GM18951 (cell line): ENCODE results near the gene DUSP10.

ENCODE experiments used
- POLR2A ChIP-seq: IDR thresholded peaks from 4 replicates; pipeline ENCODE4 v1.6.1; 2011; ENCODE audit warnings: mild to moderate bottlenecking; ENCODE audit not compliant: insufficient read length, insufficient read depth; ENCODE audit errors: extremely low read depth
- in situ Hi-C: fragments of 300-500 bp; cut with MboI; formaldehyde crosslinking; loops from one replicate; pipeline ENCODE4 v1.12.0; 2022; ENCODE audit warnings: low sequenced_read_pairs, mixed read lengths, inconsistent platforms; ENCODE audit not compliant: unreplicated experiment

Gene DUSP10

GRCh38 chr1:221776495-221777301, 34.8 kb upstream of the DUSP10 start:
- TF ChIP-seq POLR2A: no peak
- in situ Hi-C loops: no loop called here

GRCh38 chr1:221775206-221775605, 33.3 kb upstream of the DUSP10 start:
- in situ Hi-C loops: no loop called here
- TF ChIP-seq POLR2A: no peak

GRCh38 chr1:221774054-221774842, 32.4 kb upstream of the DUSP10 start:
- in situ Hi-C loops: no loop called here
- no peak for TF ChIP-seq POLR2A

GRCh38 chr1:221773383-221773782, 31.5 kb upstream of the DUSP10 start:
- TF ChIP-seq POLR2A: no peak
- in situ Hi-C loops: no loop called here

- in situ Hi-C loops: no loop called here
- no peak for TF ChIP-seq POLR2A
These were observed 30.2 kb upstream of the DUSP10 start for GRCh38 chr1:221772117-221772516.

- no peak for TF ChIP-seq POLR2A
These were observed 26.7 kb upstream of the DUSP10 start for GRCh38 chr1:221768444-221769066.

GRCh38 chr1:221766210-221766609, 24.3 kb upstream of the DUSP10 start:
- no peak for TF ChIP-seq POLR2A
- in situ Hi-C loops: no loop called here

More at GRCh38 chr1:221768444-221769066, 26.7 kb upstream of the DUSP10 start:
- in situ Hi-C loops: no loop called here

GRCh38 chr1:221765527-221765926, 23.6 kb upstream of the DUSP10 start:
- in situ Hi-C loops: no loop called here
- no peak for TF ChIP-seq POLR2A

GRCh38 chr1:221762121-221762520, 20.2 kb upstream of the DUSP10 start:
- TF ChIP-seq POLR2A: no peak
- in situ Hi-C loops: no loop called here

GRCh38 chr1:221761354-221762002, 19.6 kb upstream of the DUSP10 start:
- in situ Hi-C loops: no loop called here
- no peak for TF ChIP-seq POLR2A

- in situ Hi-C loops: no loop called here
- TF ChIP-seq POLR2A: no peak
These were observed 19.0 kb upstream of the DUSP10 start for GRCh38 chr1:221760911-221761310.

- in situ Hi-C loops: no loop called here
These were observed 17.5 kb upstream of the DUSP10 start for GRCh38 chr1:221759436-221759835.

GRCh38 chr1:221758455-221758854, 16.6 kb upstream of the DUSP10 start:
- in situ Hi-C loops: no loop called here
- no peak for TF ChIP-seq POLR2A

More at GRCh38 chr1:221759436-221759835, 17.5 kb upstream of the DUSP10 start:
- TF ChIP-seq POLR2A: no peak
